Cerebellar cortex (tissue), 1 donor: ENCODE measurements around the gene AGRN.
"Not testable (repeated sequence)": the region's sequence is repeated elsewhere in the genome, so short reads cannot be mapped to it uniquely, and the experiment has no call there.

Source experiments
- DNase-seq: peaks from one replicate; pipeline ENCODE4 v3.0.0-alpha.2; 2015; ENCODE audit warnings: low spot score

Gene AGRN

GRCh38 chr1:1021010-1021919 is 1.3 kb downstream of the AGRN start:
- DNase-seq: no peak

DNA sequence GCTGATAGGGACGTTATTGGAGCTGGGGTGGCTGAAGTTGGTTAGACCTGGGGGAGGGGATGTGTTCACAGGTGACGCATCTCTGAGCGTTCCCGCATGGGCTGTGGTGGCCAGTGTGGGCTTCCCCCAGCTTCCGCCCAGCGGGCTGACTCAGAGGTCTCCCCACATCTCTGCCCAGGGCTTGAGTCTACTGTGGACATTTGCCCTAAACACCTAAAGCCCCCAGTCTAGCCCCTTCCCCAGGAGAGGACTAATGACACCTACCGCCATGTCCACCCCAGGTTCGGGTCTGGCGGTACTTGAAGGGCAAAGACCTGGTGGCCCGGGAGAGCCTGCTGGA is 2.0 kb downstream of the AGRN start:
- DNase-seq: no peak

- no peak for DNase-seq
Measured at GRCh38 chr1:1022302-1023009, 2.5 kb downstream of the AGRN start.

- no peak for DNase-seq
Measured at GRCh38 chr1:1023700-1024099, 3.8 kb downstream of the AGRN start.

GRCh38 chr1:1024149-1024770 is 4.3 kb downstream of the AGRN start:
- no peak for DNase-seq

- no peak for DNase-seq
Measured at GRCh38 chr1:1024771-1025699, 5.1 kb downstream of the AGRN start.

DNA sequence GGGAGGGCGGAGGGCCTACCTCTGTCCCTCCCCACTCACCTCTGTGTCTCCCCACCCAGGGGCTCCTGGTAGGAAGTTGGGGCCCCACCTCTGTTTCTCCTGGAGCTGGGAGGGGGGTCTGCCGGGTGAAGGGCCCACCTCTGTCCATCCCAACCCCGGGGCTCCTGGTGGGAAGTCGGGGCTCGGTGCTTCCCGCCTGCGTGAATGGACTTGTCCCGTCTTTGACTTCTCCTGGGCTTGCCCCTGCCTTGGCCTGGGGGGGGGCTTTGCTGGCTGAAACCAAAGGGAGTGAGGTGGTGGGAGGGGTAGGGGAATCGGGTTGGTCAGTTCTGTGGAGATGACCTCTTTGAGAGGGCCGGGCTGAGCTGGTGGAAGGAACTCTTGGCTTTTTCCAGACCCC is 5.8 kb downstream of the AGRN start:
- DNase-seq: no peak

- no peak for DNase-seq
Measured at GRCh38 chr1:1026599-1027413, 6.9 kb downstream of the AGRN start.

GRCh38 chr1:1027791-1028190 is 7.9 kb downstream of the AGRN start:
- no peak for DNase-seq

DNA sequence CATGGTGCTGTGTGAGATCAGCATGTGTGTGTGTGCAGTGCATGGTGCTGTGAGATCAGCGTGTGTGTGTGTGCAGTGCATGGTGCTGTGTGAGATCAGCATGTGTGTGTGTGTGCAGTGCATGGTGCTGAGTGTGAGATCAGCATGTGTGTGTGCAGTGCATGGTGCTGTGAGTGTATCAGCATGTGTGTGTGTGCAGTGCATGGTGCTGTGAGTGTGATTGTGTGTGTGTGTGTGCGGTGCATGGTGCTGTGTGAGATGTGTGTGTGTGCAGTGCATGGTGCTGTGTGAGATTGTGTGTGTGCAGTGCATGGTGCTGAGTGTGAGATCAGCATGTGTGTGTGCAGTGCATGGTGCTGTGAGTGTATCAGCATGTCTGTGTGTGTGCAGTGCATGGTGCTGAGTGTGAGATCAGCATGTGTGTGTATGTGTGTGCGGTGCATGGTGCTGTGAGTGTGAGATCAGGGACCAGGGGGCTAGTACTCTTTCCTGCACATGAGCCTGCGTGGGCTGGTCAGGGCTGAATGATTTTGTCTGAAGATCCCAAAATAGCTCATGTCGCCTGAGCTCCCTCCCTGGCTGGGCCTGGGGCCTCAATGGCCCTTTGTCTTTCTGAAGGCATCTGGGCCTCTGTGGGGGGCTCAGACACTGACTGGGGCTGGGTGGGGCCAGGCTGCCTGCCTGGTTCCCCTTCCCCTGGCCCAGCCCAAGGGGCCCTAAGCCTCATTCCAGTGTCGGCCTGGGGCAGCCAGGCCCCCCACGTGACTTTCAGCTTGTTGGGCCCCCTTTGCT is 11.1 kb downstream of the AGRN start:
- not testable (repeated sequence) for DNase-seq

DNA sequence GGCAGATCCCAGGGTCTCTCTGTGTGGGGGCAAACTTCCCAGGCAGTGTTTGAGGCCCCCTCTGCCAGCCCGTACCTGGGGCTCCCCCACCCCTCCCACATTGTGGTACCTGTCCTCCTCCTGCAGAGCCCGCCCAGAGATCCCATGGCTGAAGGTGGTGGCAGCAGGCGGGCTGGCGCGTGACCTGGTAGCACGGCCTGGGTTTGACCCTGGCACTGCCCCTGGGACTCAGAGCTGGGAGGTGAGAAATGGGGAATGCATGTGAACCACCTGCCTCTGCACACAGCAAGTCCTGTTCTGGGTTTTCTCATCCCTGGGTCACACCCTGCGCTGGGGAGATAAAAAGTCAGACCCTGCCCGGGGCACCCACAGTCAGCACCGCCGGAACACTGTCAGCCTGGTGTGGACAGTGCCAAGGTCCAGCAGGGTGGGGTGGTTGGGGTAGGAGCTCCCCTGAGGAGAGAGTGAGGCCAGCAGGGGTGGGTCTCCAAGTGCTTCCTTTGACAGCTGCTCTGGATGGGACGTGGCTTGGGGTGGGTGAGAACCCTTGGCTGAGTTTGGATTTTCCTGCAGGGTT is 11.8 kb downstream of the AGRN start:
- no peak for DNase-seq

- DNase-seq: no peak
Measured at GRCh38 chr1:1032424-1032823, 12.5 kb downstream of the AGRN start.

GRCh38 chr1:1033009-1033587 is 13.2 kb downstream of the AGRN start:
- peak; percentile 29 for DNase-seq

DNA sequence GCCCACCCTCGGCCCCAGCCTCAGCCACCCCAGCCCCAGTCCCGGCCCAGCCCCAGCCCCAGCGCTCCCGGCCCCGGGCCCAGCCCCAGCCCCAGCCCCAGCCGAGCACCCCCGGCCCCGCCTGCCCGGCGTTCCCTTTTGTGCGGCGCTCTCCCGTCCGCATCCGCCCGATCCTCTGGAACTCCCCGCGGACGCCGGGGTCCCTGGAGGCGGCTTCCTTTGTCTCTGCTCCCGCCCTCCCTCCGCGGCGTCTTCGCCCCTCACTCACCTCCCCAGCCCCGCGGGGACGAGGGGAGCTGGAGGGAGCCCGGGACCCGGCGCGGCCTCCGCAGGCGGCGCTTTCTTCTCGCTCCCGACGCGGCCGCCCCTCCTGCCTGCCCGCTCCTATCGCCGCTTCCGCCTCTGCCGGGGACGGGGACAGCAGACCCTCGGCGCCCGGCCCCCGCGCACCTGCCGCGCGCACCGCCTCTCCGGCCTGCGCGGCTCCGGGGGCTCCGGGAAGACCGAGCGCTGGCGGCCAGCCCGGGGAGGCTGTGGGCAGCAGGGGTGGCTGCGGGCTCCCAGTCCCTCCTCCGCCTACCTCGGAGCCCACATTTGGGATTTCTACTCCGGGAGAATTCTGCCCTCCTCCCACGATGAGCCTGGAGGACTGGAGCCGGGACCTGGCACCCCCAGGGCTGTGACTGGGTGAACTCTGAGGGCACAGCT is 14.0 kb downstream of the AGRN start:
- DNase-seq: no peak

DNA sequence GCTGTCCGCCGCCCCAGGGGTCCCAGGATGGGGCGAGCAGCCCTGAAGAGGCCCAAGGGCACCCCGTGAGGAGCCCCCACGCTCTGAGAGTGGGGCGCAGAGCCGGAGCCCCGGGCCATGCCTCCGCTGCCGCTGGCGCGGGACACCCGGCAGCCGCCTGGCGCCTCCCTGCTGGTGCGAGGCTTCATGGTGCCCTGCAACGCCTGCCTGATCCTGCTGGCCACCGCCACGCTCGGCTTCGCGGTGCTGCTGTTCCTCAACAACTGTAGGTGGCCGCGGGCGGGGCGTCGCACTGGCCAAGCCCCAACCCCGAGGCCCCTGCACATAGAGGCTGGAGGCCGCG is 14.5 kb downstream of the AGRN start:
- no peak for DNase-seq

GRCh38 chr1:1035291-1035943 is 15.5 kb downstream of the AGRN start:
- no peak for DNase-seq

- DNase-seq: no peak
Measured at GRCh38 chr1:1037366-1038327, 17.7 kb downstream of the AGRN start.
